Coronary artery (tissue), 2 donors: ENCODE data around the gene HMOX2.

Experiments
- DNase-seq: peaks from one replicate; pipeline ENCODE4 v3.0.0-alpha.2; 2017; ENCODE audit warnings: low spot score
- H3K27ac ChIP-seq, 2 donors: fragments of 200-600 bp; sonication (generic); one replicate each; pipeline ENCODE4 v1.5.1; 2016 to 2019
- H3K4me3 ChIP-seq: fragments of 200-600 bp; sonication (generic); 2 replicates; pipeline ENCODE4 v1.5.1; 2016; ENCODE audit warnings: mild to moderate bottlenecking, moderate library complexity
- TF ChIP-seq, protein P1 (sequence below): fragments of 200-600 bp; sonication (generic); IDR thresholded peaks from one replicate; pipeline ENCODE4 v1.5.1; 2019; ENCODE audit warnings: antibody characterized with exemption

HMOX2 gene

DNA sequence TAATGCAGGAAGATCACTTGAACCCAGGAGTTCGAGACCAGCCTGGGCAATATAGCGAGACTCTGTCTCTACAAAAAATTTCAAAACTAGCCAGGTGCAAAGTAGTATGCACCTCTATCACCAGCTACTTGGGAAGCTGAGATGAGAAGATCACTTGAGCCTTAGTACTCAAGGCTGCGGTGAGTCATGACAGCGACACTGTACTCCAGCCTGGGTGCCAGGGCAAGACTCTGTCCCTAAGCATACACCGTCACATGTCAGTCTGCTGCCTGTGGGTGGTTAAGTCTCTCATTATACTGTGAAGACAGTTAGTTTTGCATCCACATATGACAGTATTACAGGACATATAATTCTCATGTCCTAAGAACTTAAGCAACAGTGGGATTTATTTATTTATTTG lies 23.5 kb upstream of the HMOX2 start:
- no peak overlapping the region for H3K4me3 ChIP-seq
- TF ChIP-seq, protein P1, sequence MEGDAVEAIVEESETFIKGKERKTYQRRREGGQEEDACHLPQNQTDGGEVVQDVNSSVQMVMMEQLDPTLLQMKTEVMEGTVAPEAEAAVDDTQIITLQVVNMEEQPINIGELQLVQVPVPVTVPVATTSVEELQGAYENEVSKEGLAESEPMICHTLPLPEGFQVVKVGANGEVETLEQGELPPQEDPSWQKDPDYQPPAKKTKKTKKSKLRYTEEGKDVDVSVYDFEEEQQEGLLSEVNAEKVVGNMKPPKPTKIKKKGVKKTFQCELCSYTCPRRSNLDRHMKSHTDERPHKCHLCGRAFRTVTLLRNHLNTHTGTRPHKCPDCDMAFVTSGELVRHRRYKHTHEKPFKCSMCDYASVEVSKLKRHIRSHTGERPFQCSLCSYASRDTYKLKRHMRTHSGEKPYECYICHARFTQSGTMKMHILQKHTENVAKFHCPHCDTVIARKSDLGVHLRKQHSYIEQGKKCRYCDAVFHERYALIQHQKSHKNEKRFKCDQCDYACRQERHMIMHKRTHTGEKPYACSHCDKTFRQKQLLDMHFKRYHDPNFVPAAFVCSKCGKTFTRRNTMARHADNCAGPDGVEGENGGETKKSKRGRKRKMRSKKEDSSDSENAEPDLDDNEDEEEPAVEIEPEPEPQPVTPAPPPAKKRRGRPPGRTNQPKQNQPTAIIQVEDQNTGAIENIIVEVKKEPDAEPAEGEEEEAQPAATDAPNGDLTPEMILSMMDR = no peak
- H3K27ac ChIP-seq = no peak overlapping the region
- DNase-seq = no peak

DNA sequence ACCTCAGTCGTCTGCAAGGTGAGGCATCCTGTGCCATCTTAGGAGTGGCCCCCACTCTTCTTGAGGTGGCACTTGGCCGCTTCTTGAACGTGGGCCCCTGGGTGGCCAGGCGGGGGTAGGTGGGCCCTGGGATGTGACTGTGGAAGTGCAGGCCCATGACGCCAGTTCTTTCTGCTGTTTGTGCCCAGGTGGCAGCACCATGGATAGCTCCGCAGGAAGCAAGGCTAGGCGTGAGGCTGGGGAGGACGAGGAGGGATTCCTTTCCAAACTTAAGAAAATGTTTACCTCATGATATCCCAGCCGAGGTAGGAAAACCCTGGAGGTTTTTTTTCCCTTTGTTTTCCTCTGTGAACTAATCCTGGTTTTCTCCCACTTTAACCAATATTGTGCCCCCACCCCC lies 21.6 kb upstream of the HMOX2 start:
- no peak for DNase-seq
- TF ChIP-seq, protein P1 = no peak
- Histone ChIP-seq H3K4me3 (no peak overlapping the region), H3K27ac (no peak overlapping the region)

DNA sequence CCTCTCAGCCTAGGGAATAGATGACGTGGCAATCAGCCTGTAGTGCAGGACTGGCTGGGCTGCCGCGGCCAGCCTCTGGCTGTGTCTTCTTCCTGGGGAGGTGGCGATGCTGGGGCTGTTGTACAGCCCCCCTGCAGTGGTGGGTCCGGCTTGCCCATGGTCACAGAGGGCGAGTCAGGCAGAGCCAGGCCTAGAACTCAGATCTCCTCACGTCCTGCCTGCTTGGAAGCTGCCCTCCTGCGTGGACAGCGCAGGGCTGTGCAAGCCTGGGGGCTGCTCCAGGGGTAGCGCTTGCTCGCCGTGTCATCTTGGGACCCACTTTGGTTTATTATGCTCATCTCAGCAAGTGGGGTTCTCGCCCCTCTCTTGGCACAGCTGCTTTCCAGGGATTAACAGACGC lies 21.1 kb upstream of the HMOX2 start:
- TF ChIP-seq, protein P1 = no peak
- Histone ChIP-seq H3K4me3 (no peak overlapping the region), H3K27ac (no peak overlapping the region)
- DNase-seq = no peak

DNA sequence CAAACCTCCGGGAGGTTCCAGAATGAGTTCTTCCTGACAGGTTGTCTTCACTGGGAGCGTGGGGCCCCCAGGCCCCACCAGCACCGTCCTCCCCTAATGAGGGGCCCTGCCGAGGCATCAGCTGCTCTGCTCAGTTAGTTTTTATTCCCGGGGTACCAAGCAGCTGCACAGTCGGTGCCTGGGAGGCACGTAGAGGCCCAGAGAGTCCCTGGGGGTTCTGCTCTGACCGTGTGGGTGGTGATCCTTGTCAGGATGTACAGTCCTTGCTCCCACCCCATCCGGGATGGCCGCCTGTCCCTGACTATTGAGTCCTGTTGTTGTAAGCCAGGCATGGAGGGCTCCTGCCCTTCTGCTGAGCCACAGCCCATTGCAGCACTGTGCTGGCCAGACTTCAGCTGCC lies 20.2 kb upstream of the HMOX2 start:
- TF ChIP-seq, protein P1 = no peak
- no peak for DNase-seq
- no peak overlapping the region for H3K27ac ChIP-seq
- H3K4me3 ChIP-seq = no peak overlapping the region

DNA sequence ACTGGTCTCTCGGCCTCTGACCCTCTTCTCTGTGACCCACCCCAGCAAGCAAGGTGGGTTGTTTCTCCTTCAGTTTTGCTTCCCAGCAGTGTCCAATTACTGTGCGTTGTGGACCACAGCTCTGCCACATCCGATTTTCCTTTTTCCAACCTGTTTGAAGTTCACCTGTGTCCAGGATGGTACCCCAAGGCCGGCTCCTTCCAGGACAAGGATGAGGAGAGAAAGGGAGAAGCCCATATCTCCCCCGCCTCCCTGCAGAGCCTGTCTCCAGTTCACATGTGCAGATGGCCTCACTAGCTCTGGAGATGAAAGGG lies 15.3 kb upstream of the HMOX2 start:
- no peak for DNase-seq
- no peak overlapping the region for H3K4me3 ChIP-seq
- TF ChIP-seq, protein P1 = no peak
- H3K27ac ChIP-seq = no peak overlapping the region

DNA sequence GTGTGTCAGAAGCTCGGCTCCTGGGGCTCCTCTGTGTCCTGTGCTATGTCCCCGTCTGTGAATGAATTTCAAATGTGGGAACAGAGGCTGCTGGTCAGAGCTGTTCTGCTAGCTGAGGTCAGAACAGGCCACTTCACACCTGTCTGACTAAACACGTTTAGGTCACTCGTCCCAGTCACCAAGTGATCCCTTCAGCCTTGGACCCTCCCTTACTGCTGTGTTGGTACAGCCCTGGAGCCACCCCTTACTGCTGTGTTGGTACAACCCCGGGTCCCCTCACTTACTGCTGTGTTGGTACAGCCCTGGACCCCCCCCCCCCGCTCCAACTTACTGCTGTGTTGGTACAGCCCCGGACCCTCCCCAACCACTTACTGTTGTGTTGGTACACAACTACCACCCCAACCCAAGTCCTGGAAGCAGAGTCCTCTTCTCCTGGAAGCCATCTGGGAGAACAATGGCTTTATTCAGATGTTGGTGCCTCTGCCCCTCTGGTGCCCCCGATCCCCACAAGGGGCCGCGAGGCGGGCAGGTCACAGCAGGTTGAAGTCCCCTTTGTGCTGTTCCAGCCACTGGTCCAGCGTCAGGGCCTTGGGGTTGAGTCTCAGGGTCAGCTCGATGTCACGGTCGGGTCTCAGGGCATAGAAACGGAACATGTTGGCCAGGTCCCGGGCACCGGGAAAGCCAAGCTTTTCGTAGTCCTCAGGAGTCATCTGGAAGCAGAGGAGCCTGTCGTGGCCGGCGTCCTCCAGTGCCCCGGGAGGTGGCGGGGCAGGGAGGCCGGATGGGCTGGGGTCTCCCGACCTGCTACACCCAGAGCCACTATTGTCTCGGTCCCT lies 14.7 kb upstream of the HMOX2 start:
- H3K4me3 ChIP-seq = no peak overlapping the region
- TF ChIP-seq, protein P1 = no peak
- no peak overlapping the region for H3K27ac ChIP-seq
- no peak for DNase-seq

DNA sequence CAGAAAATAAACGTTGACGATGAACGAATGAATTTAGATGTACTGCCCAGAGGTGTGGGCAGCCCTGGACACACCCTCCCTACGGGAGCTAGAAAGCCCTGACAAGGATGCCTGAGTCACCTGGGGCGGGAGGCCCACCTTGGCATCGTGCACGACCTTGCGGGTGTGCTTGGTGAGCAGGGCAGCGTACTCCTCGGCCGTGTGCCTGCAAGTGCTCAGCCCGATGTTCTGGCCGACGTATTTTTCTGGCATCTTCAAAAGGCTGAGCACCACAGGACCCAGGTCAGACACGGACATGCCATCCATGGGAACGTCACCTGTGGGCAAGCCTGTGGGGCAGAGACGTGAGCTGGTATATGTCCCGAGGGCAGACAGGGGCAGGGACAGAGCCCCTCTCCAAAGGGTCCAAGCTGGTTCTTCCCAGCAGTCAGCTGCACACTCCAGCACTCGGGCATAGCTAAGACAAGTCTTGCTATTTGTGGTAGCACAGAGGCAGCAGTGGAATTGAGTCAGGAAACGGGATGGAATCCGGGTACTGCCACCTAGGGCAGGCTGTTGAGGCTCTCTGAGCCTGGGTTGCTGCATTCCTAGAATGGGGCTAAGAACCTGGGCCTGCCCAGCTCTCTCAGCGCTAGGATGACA lies 12.6 kb upstream of the HMOX2 start:
- DNase-seq = no peak
- H3K4me3 ChIP-seq = no peak overlapping the region
- TF ChIP-seq, protein P1 = no peak
- H3K27ac ChIP-seq = no peak overlapping the region
